Measurements from ENCODE around the gene HNRNPDL. TPM values are rescaled to one million over a fixed set of nuclear protein-coding genes. Genes with fewer than 3 reads are reported as not detected.
A peak's percentile ranks its signal among the peaks of the same experiment; 100 is the strongest.

The HNRNPDL gene
- total RNA-seq, 1 donor = 143 TPM

- Histone ChIP-seq H3K4me1 (ENCODE audit: insufficient read depth, low read length) (peaks cover 16% of the 10 kb centered on the region), H2AFZ (ENCODE audit: low read length) (no peak overlapping the region), H3K27me3 (ENCODE audit: insufficient read depth, low read length) (no peaks in the 10 kb centered on the region), H3K9me3 (ENCODE audit: low read depth, low read length) (no peaks in the 10 kb centered on the region), H3K79me2 (ENCODE audit: insufficient read depth, low read length) (peaks cover 88% of the 10 kb centered on the region), H3K4me2 (ENCODE audit: insufficient read depth, low read length) (no peak overlapping the region), H3K4me3 (ENCODE audit: insufficient read depth, low read length) (no peak overlapping the region), H3K27ac (ENCODE audit: low read depth, low read length) (no peak overlapping the region), H3K36me3 (ENCODE audit: insufficient read depth, low read length) (peaks cover 10% of the 10 kb centered on the region), H4K20me1 (ENCODE audit: insufficient read depth, low read length) (peaks cover 39% of the 10 kb centered on the region)
- no peak for DNase-seq (ENCODE audit: insufficient read length, low spot score, missing footprints)
- no peak for TF ChIP-seq CTCF (IDR thresholded peaks at IDR 0.05; ENCODE audit: extremely low read depth, low read depth, low read length)
Observed at GRCh38 chr4:82432596-82432995, 2.3 kb upstream of the HNRNPDL start.

GRCh38 chr4:82431831-82432230 is 1.6 kb upstream of the HNRNPDL start:
- H3K79me2 ChIP-seq (ENCODE audit: insufficient read depth, low read length) = peaks cover 88% of the 10 kb centered on the region
- peak overlapping the region; percentile 98 for H3K4me3 ChIP-seq (ENCODE audit: insufficient read depth, low read length)

GRCh38 chr4:82430964-82431745 is 893 bp upstream of the HNRNPDL start:
- Histone ChIP-seq H3K36me3 (ENCODE audit: insufficient read depth, low read length) (peaks cover 25% of the 10 kb centered on the region), H3K9me3 (ENCODE audit: low read depth, low read length) (no peaks in the 10 kb centered on the region), H3K27me3 (ENCODE audit: insufficient read depth, low read length) (no peaks in the 10 kb centered on the region), H3K4me1 (ENCODE audit: insufficient read depth, low read length) (peaks cover 30% of the 10 kb centered on the region), H2AFZ (ENCODE audit: low read length) (peak overlapping the region; percentile 89), H3K27ac (ENCODE audit: low read depth, low read length) (peak overlapping the region; percentile 96), H3K4me3 (ENCODE audit: insufficient read depth, low read length) (peak overlapping the region; percentile 98), H4K20me1 (ENCODE audit: insufficient read depth, low read length) (peaks cover 47% of the 10 kb centered on the region), H3K79me2 (ENCODE audit: insufficient read depth, low read length) (peaks cover 88% of the 10 kb centered on the region), H3K4me2 (ENCODE audit: insufficient read depth, low read length) (peak overlapping the region; percentile 94)
- TF ChIP-seq CTCF (IDR thresholded peaks at IDR 0.05; ENCODE audit: extremely low read depth, low read depth, low read length) = no peak
- DNase-seq (ENCODE audit: insufficient read length, low spot score, missing footprints) = peak; percentile 89

More at GRCh38 chr4:82431831-82432230, 1.6 kb upstream of the HNRNPDL start:
- H3K9me3 ChIP-seq (ENCODE audit: low read depth, low read length) = no peaks in the 10 kb centered on the region
- H3K27me3 ChIP-seq (ENCODE audit: insufficient read depth, low read length) = no peaks in the 10 kb centered on the region
- H2AFZ ChIP-seq (ENCODE audit: low read length) = no peak overlapping the region
- peaks cover 18% of the 10 kb centered on the region for H3K36me3 ChIP-seq (ENCODE audit: insufficient read depth, low read length)
- no peak for DNase-seq (ENCODE audit: insufficient read length, low spot score, missing footprints)
- peaks cover 41% of the 10 kb centered on the region for H4K20me1 ChIP-seq (ENCODE audit: insufficient read depth, low read length)
- TF ChIP-seq CTCF (IDR thresholded peaks at IDR 0.05; ENCODE audit: extremely low read depth, low read depth, low read length) = no peak
- H3K4me2 ChIP-seq (ENCODE audit: insufficient read depth, low read length) = peak overlapping the region; percentile 94
- no peak overlapping the region for H3K27ac ChIP-seq (ENCODE audit: low read depth, low read length)
- peaks cover 24% of the 10 kb centered on the region for H3K4me1 ChIP-seq (ENCODE audit: insufficient read depth, low read length)

- peaks cover 42% of the 10 kb centered on the region for H3K4me1 ChIP-seq (ENCODE audit: insufficient read depth, low read length)
- no peak for DNase-seq (ENCODE audit: insufficient read length, low spot score, missing footprints)
Observed at GRCh38 chr4:82429728-82430192, 502 bp downstream of the HNRNPDL start.

More at GRCh38 chr4:82429728-82430192, 502 bp downstream of the HNRNPDL start:
- Histone ChIP-seq H3K27ac (ENCODE audit: low read depth, low read length) (peak overlapping the region; percentile 96), H2AFZ (ENCODE audit: low read length) (peak overlapping the region; percentile 93), H4K20me1 (ENCODE audit: insufficient read depth, low read length) (peaks cover 61% of the 10 kb centered on the region), H3K4me2 (ENCODE audit: insufficient read depth, low read length) (peak overlapping the region; percentile 94), H3K36me3 (ENCODE audit: insufficient read depth, low read length) (peaks cover 38% of the 10 kb centered on the region), H3K79me2 (ENCODE audit: insufficient read depth, low read length) (peaks cover 82% of the 10 kb centered on the region), H3K27me3 (ENCODE audit: insufficient read depth, low read length) (no peaks in the 10 kb centered on the region), H3K9me3 (ENCODE audit: low read depth, low read length) (no peaks in the 10 kb centered on the region), H3K4me3 (ENCODE audit: insufficient read depth, low read length) (peak overlapping the region; percentile 98)
- TF ChIP-seq CTCF (IDR thresholded peaks at IDR 0.05; ENCODE audit: extremely low read depth, low read depth, low read length) = no peak
